ENCODE results near the gene ZNF354B. TPM values are rescaled to one million over a fixed set of nuclear protein-coding genes. Genes with fewer than 3 reads are reported as not detected.

Gene ZNF354B
- polyA plus RNA-seq, 1 donor from 2014 or later = 35.1 TPM

GRCh38 chr5:178831049-178831448 is 28.7 kb upstream of the ZNF354B start:
- Histone ChIP-seq H3K79me2 (replicated peaks; ENCODE audit: insufficient read depth, low read length) (no peaks in the 10 kb centered on the region), H3K27ac (ENCODE audit: low read length) (no peak overlapping the region), H3K27me3 (ENCODE audit: insufficient read depth, low read depth, low read length) (no peaks in the 10 kb centered on the region), H3F3A (ENCODE audit: insufficient read depth, low read length, poor library complexity, severe bottlenecking) (no peaks in the 10 kb centered on the region), H3K36me3 (ENCODE audit: insufficient read depth, low read length) (no peaks in the 10 kb centered on the region), H3K4me3 (ENCODE audit: low read length) (no peak overlapping the region), H2AFZ (ENCODE audit: low read depth, low read length) (no peak overlapping the region), H3K9me3 (ENCODE audit: low read length) (no peaks in the 10 kb centered on the region), H3K9me2 (ENCODE audit: insufficient read depth, low read length) (no peaks in the 10 kb centered on the region), H3K4me2 (ENCODE audit: low read length) (no peak overlapping the region), H3K9ac (ENCODE audit: low read length) (no peak overlapping the region), H4K20me1 (ENCODE audit: insufficient read depth) (no peaks in the 10 kb centered on the region)
- no peak for TF ChIP-seq REST (IDR thresholded peaks at IDR 0.05; ENCODE audit: borderline replicate concordance)
- TF ChIP-seq SMC3 (conservative IDR thresholded peaks at IDR 0.05; ENCODE audit: poor library complexity) = no peak
- TF ChIP-seq EP300 (conservative IDR thresholded peaks at IDR 0.05; ENCODE audit: poor library complexity, severe bottlenecking) = no peak
- TF ChIP-seq RAD21 (conservative IDR thresholded peaks at IDR 0.05) = no peak
- TF ChIP-seq EZH2 (IDR thresholded peaks at IDR 0.05; ENCODE audit: borderline replicate concordance, insufficient read depth, low read length, poor library complexity, severe bottlenecking) = no peak
- no peak for TF ChIP-seq POLR2AphosphoS5 (IDR thresholded peaks at IDR 0.05)
- TF ChIP-seq CTCF (IDR thresholded peaks at IDR 0.05; ENCODE audit: poor library complexity, severe bottlenecking) = no peak
- TF ChIP-seq MXI1 (conservative IDR thresholded peaks at IDR 0.05; ENCODE audit: poor library complexity, severe bottlenecking) = no peak
- no peak for TF ChIP-seq TAF1 (IDR thresholded peaks at IDR 0.05; ENCODE audit: low read depth)

GRCh38 chr5:178832618-178833201 is 27.0 kb upstream of the ZNF354B start:
- no peak overlapping the region for H3K9ac ChIP-seq (ENCODE audit: low read length)
- H3K4me3 ChIP-seq (ENCODE audit: low read length) = no peak overlapping the region
- H3K27ac ChIP-seq (ENCODE audit: low read length) = no peak overlapping the region
- H3K4me2 ChIP-seq (ENCODE audit: low read length) = no peak overlapping the region
- H2AFZ ChIP-seq (ENCODE audit: low read depth, low read length) = no peak overlapping the region
- H3K79me2 ChIP-seq (replicated peaks; ENCODE audit: insufficient read depth, low read length) = no peaks in the 10 kb centered on the region
- H3K9me2 ChIP-seq (ENCODE audit: insufficient read depth, low read length) = no peaks in the 10 kb centered on the region
- no peaks in the 10 kb centered on the region for H4K20me1 ChIP-seq (ENCODE audit: insufficient read depth)
- no peaks in the 10 kb centered on the region for H3K27me3 ChIP-seq (ENCODE audit: insufficient read depth, low read depth, low read length)
- H3F3A ChIP-seq (ENCODE audit: insufficient read depth, low read length, poor library complexity, severe bottlenecking) = no peaks in the 10 kb centered on the region
- TF ChIP-seq EP300 (conservative IDR thresholded peaks at IDR 0.05; ENCODE audit: poor library complexity, severe bottlenecking) (no peak), REST (IDR thresholded peaks at IDR 0.05; ENCODE audit: borderline replicate concordance) (no peak), CTCF (IDR thresholded peaks at IDR 0.05; ENCODE audit: poor library complexity, severe bottlenecking) (no peak), TAF1 (IDR thresholded peaks at IDR 0.05; ENCODE audit: low read depth) (no peak), MXI1 (conservative IDR thresholded peaks at IDR 0.05; ENCODE audit: poor library complexity, severe bottlenecking) (no peak), POLR2AphosphoS5 (IDR thresholded peaks at IDR 0.05) (no peak), SMC3 (conservative IDR thresholded peaks at IDR 0.05; ENCODE audit: poor library complexity) (no peak), EZH2 (IDR thresholded peaks at IDR 0.05; ENCODE audit: borderline replicate concordance, insufficient read depth, low read length, poor library complexity, severe bottlenecking) (no peak), RAD21 (conservative IDR thresholded peaks at IDR 0.05) (no peak)
- H3K9me3 ChIP-seq (ENCODE audit: low read length) = no peaks in the 10 kb centered on the region
- no peaks in the 10 kb centered on the region for H3K36me3 ChIP-seq (ENCODE audit: insufficient read depth, low read length)

Measured in neural cell (in vitro differentiated cells).